GM12801 (cell line): ENCODE measurements around the gene KCNH2.

ENCODE experiments used
- CTCF ChIP-seq: IDR thresholded peaks from one replicate; pipeline ENCODE4 v1.5.1; 2011; ENCODE audit warnings: control low read depth; ENCODE audit not compliant: insufficient read length; ENCODE audit errors: extremely low read depth

The KCNH2 gene

GRCh38 chr7:150996376-150997074 is 18.4 kb upstream of the KCNH2 start:
- no peak for TF ChIP-seq CTCF

- TF ChIP-seq CTCF: no peak
Measured at GRCh38 chr7:150994838-150995510, 16.9 kb upstream of the KCNH2 start.

GRCh38 chr7:150994141-150994837 is 16.2 kb upstream of the KCNH2 start:
- TF ChIP-seq CTCF: no peak

- TF ChIP-seq CTCF: no peak
Measured at GRCh38 chr7:150993511-150993910, 15.4 kb upstream of the KCNH2 start.

GRCh38 chr7:150992833-150993302 is 14.7 kb upstream of the KCNH2 start:
- no peak for TF ChIP-seq CTCF

GRCh38 chr7:150992051-150992640 is 14.0 kb upstream of the KCNH2 start:
- no peak for TF ChIP-seq CTCF

- no peak for TF ChIP-seq CTCF
Measured at GRCh38 chr7:150990416-150991186, 12.5 kb upstream of the KCNH2 start, which contains the start of gene NOS3. NOS3 (plus strand) TSS chr7:150991017; CDS start chr7:150993804, 2,787 bp downstream.
